MM.1S (cell line): ENCODE measurements around the gene CD4.

Experiments
- EZH2 ChIP-seq: fragments of 300-600 bp; sonication (generic); optimal IDR thresholded peaks from 2 replicates; pipeline ENCODE3; 2017; ENCODE audit warnings: low read depth, mild to moderate bottlenecking, antibody characterized with exemption, low read length, mixed read lengths
- EZH2phosphoT487 ChIP-seq: fragments of 300-600 bp; sonication (generic); IDR thresholded peaks from 2 replicates; pipeline ENCODE4 v1.6.1; 2018; ENCODE audit warnings: antibody characterized with exemption, low read length
- TF ChIP-seq, protein P1 (sequence below): fragments of 300-600 bp; sonication (generic); IDR thresholded peaks from 2 replicates; pipeline ENCODE4 v1.5.1; 2016; ENCODE audit warnings: antibody characterized with exemption, low read length, mixed read lengths

DNA sequence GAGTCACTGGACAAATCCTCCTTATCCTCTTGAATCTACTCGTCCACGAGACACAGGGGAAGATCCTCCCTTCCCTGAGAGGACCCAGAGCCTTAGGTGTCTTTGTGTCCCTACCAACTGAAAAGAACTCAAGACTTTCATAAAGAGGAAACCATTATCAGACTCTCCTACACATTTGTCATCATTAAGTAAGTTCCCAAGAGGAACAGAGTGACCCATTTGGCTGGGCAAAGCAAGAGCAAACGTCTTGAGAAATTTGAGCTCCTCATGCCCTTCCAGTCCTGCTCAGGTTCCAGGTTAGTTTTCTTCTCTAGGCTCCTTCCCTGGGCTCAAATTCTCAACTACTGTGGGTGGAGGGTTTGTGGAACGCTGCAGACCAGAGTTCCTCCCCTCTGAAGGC lies 42.1 kb upstream of the CD4 start:
- TF ChIP-seq, protein P1, sequence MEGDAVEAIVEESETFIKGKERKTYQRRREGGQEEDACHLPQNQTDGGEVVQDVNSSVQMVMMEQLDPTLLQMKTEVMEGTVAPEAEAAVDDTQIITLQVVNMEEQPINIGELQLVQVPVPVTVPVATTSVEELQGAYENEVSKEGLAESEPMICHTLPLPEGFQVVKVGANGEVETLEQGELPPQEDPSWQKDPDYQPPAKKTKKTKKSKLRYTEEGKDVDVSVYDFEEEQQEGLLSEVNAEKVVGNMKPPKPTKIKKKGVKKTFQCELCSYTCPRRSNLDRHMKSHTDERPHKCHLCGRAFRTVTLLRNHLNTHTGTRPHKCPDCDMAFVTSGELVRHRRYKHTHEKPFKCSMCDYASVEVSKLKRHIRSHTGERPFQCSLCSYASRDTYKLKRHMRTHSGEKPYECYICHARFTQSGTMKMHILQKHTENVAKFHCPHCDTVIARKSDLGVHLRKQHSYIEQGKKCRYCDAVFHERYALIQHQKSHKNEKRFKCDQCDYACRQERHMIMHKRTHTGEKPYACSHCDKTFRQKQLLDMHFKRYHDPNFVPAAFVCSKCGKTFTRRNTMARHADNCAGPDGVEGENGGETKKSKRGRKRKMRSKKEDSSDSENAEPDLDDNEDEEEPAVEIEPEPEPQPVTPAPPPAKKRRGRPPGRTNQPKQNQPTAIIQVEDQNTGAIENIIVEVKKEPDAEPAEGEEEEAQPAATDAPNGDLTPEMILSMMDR: no peak
- TF ChIP-seq EZH2: no peak
- no peak for TF ChIP-seq EZH2phosphoT487
